Sigmoid colon (tissue), 4 donors: ENCODE measurements around the gene MBTPS2.

Experiments
- EP300 ChIP-seq, 4 donors: sonication (generic); formaldehyde crosslinking; IDR thresholded peaks; one replicate each; pipeline ENCODE4 v1.6.1; 2017; ENCODE audit warnings: antibody characterized with exemption in 4 of 4
- POLR2A ChIP-seq, 2 donors: fragments of 450-650 bp; IDR thresholded peaks; one replicate each; pipeline ENCODE4 v1.6.1; 2016; ENCODE audit warnings: antibody characterized with exemption in 2 of 2, mild to moderate bottlenecking in 2 of 2, moderate library complexity in 2 of 2
- POLR2AphosphoS5 ChIP-seq, 4 donors: sonication (generic); formaldehyde crosslinking; IDR thresholded peaks; one replicate each; pipeline ENCODE4 v1.6.1; 2017; ENCODE audit warnings: antibody characterized with exemption in 4 of 4
- TF ChIP-seq, protein P1 (sequence below), 4 experiments: fragments of 450-650 bp in 3 of 4; fragments of 200-600 bp in 1 of 4; IDR thresholded peaks; one replicate each; pipeline ENCODE4 v1.5.1; 2016 to 2019; ENCODE audit warnings: antibody characterized with exemption in 4 of 4, mild to moderate bottlenecking in 3 of 4, moderate library complexity in 2 of 4

DNA sequence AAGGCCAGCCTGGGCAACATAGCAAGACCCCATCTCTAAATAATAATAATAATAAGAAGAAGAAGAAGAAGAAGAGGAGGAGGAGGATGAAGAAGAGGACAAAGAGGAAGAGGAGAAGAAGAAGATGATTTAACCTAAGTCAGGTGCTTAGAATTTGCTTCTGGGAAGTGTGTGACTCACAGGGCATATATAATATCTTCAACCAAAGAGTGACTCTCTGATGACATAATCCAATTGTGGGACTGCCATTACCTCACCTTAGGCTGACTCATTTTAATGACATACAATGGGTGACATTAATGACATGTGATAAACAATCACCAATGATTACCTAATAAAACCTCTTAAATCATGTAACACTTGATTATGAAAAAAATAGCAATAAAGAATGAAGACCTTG, 32.7 kb upstream of the MBTPS2 start:
- TF ChIP-seq POLR2AphosphoS5 (IDR thresholded peaks at IDR 0.05) (no peak), POLR2A (IDR thresholded peaks at IDR 0.05) (no peak), EP300 (IDR thresholded peaks at IDR 0.05) (no peak)
- TF ChIP-seq, protein P1, sequence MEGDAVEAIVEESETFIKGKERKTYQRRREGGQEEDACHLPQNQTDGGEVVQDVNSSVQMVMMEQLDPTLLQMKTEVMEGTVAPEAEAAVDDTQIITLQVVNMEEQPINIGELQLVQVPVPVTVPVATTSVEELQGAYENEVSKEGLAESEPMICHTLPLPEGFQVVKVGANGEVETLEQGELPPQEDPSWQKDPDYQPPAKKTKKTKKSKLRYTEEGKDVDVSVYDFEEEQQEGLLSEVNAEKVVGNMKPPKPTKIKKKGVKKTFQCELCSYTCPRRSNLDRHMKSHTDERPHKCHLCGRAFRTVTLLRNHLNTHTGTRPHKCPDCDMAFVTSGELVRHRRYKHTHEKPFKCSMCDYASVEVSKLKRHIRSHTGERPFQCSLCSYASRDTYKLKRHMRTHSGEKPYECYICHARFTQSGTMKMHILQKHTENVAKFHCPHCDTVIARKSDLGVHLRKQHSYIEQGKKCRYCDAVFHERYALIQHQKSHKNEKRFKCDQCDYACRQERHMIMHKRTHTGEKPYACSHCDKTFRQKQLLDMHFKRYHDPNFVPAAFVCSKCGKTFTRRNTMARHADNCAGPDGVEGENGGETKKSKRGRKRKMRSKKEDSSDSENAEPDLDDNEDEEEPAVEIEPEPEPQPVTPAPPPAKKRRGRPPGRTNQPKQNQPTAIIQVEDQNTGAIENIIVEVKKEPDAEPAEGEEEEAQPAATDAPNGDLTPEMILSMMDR (IDR thresholded peaks at IDR 0.05): no peak
